ENCODE measurements around the gene TNN.
"Not testable (repeated sequence)": the region's sequence is repeated elsewhere in the genome, so short reads cannot be mapped to it uniquely, and the experiment has no call there.

TNN gene

GRCh38 chr1:175072099-175072951 is 4.7 kb downstream of the TNN start:
- no peak for DNase-seq

GRCh38 chr1:175073061-175073460 is 5.4 kb downstream of the TNN start:
- no peak for DNase-seq

- no peak for DNase-seq
These were observed 6.0 kb downstream of the TNN start for GRCh38 chr1:175073633-175074032.

GRCh38 chr1:175075572-175076568 is 8.2 kb downstream of the TNN start:
- DNase-seq: no peak

- no peak for DNase-seq
These were observed 9.9 kb downstream of the TNN start for GRCh38 chr1:175077356-175078030.

- no peak for DNase-seq
These were observed 11.0 kb downstream of the TNN start for GRCh38 chr1:175078629-175079028.

- no peak for DNase-seq
These were observed 11.7 kb downstream of the TNN start for GRCh38 chr1:175079338-175079737.

- DNase-seq: no peak
These were observed 12.4 kb downstream of the TNN start for GRCh38 chr1:175080030-175080429.

GRCh38 chr1:175081983-175082382 is 14.3 kb downstream of the TNN start:
- DNase-seq: no peak

GRCh38 chr1:175088525-175088951 is 20.9 kb downstream of the TNN start:
- DNase-seq: no peak

- no peak for DNase-seq
These were observed 21.6 kb downstream of the TNN start for GRCh38 chr1:175089136-175089718.

GRCh38 chr1:175090780-175091179 is 23.1 kb downstream of the TNN start:
- DNase-seq: no peak

- no peak for DNase-seq
These were observed 27.0 kb downstream of the TNN start for GRCh38 chr1:175094626-175095025.

- no peak for DNase-seq
These were observed 27.4 kb downstream of the TNN start for GRCh38 chr1:175095069-175095468.

- no peak for DNase-seq
These were observed 28.5 kb downstream of the TNN start for GRCh38 chr1:175095978-175096607.

- DNase-seq: no peak
These were observed 29.7 kb downstream of the TNN start for GRCh38 chr1:175097361-175097760.

- no peak for DNase-seq
These were observed 32.3 kb downstream of the TNN start for GRCh38 chr1:175099916-175100315.

- not testable (repeated sequence) for DNase-seq
These were observed 34.5 kb downstream of the TNN start for GRCh38 chr1:175102166-175102565.

- DNase-seq: not testable (repeated sequence)
These were observed 38.9 kb downstream of the TNN start for GRCh38 chr1:175106536-175106935.

GRCh38 chr1:175108331-175108820 is 40.7 kb downstream of the TNN start:
- DNase-seq: not testable (repeated sequence)

- no peak for DNase-seq
These were observed 47.4 kb downstream of the TNN start for GRCh38 chr1:175114996-175115395.
